DMS53 (cell line): ENCODE results near the gene UGDH.
A peak's percentile ranks its signal among the peaks of the same experiment; 100 is the strongest.
"Not testable (repeated sequence)": the region's sequence is repeated elsewhere in the genome, so short reads cannot be mapped to it uniquely, and the experiment has no call there.

Source experiments
- DNase-seq: peaks from one replicate; lab custom pipeline; 2025; lab: John Stamatoyannopoulos, UW

The UGDH gene

GRCh38 chr4:39527296-39528060, at the start of gene UGDH:
Gene UGDH (minus strand): TSS chr4:39527439. CDS start chr4:39521512, 5,927 bp downstream.
- DNase-seq: peak; percentile 100

DNA sequence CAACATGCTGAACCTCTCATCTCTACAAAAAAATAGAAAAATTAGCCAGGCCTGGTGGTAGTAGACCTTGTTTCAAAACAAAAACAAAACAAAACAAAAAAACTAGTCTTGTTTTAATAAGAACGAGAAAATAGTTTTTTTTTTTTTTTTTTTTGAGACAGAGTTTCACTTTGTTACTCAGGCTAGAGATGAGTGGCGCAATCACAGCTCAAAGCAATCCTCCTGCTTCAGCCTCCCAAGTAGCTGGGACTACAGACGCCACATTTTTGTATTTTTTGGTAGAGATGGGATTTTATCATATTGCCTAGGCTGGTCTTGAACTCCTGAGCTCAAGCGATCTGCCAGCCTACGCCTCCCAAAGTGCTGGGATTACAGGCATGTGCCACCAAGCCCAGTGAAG, 47.7 kb upstream of the UGDH start:
- no peak for DNase-seq

GRCh38 chr4:39571504-39571903, 44.3 kb upstream of the UGDH start:
- no peak for DNase-seq

- DNase-seq: no peak
Measured at GRCh38 chr4:39571054-39571453, 43.8 kb upstream of the UGDH start.

- DNase-seq: no peak
Measured at GRCh38 chr4:39569209-39569608, 42.0 kb upstream of the UGDH start.

DNA sequence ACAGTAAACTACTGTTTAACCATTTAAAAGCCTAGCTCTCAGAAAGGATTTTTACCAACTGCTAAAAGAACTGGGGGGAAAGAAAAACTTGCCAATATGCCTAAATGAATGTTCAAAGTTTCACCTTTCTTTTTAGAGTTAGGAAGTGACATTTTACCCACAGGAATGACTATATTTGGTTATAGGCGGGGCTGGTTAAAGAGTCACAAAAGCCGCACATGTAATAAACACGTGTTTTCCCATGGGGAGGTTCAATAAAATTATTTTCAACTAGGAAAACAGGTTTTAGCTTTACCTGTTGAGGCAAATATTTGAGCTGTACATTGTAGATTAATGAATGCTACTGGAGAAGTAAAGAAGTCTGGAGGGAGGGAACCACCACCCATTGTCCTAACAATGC, 41.6 kb upstream of the UGDH start:
- no peak for DNase-seq

GRCh38 chr4:39565878-39566600, 38.8 kb upstream of the UGDH start:
- no peak for DNase-seq

DNA sequence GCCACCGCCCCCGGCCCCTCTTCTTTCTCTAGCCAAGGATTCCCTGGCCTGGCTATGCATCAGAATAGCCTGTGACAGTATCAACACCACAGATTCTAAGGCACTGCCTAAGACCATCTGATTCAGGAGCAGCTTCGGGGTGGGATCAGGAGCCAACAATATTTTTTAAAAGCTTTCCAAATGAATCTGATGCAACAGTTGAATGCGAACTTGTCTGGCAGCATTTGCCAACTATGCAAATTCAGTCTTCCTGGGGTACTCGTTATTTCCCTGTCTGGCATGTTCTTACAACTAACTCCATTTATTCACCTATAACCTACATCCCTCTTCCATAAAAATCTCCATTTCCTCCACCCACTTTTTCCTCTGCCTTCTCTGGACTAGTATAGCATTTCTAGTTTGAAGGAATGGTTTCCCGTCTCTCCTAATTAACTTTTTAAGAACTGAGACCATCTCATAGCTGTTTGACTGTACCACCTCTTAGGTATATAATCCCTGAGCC, 36.2 kb upstream of the UGDH start:
- no peak for DNase-seq

GRCh38 chr4:39562792-39563191, 35.6 kb upstream of the UGDH start:
- DNase-seq: no peak

- DNase-seq: no peak
Measured at GRCh38 chr4:39559626-39560025, 32.4 kb upstream of the UGDH start.

DNA sequence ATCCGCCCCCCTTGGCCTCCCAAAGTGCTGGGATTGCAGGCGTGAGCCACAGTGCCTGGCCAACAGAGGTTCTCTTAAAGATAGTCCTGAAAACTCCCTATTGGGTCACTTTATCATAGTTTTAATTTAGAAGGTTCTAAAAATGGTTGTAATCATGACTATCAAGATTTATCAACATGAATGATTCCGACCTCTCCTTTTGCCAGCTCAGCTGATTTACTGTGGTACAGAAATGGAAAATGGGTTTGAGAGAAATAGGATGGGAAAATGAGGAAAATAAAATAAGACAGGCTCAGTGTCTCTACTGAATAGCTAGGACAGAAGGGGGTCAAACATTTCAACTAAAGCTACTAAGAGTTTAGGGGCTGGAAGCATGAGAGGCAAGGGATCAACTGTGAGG, 28.2 kb upstream of the UGDH start:
- no peak for DNase-seq

DNA sequence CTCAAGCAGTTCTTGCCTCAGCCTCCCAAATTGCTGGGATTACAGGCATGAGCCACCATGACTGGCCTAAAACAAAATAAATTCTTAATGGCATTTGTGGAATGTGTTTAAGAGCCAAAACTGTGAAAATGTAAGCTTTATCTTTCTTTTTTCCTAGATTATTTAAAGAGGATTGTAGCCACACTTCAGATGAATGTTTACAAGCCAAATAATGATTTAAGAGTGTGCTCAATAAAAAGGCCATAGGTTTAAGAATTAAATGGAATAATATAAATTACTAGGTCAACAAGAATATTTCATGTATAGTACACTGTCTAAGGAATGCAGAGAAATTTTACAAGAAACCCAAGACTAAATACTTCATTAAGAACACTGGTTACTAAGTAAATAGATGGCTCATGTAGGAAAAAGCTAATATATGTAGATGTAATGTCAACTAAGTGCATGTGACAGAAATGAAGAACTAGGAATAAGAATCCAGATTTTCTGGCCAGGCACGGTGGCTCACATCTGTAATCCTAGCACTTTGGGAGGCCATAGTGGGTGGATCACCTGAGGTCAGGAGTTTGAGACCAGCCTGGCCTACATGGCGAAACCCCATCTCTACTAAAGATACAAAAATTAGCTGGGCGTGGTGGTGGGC, 21.3 kb upstream of the UGDH start:
- DNase-seq: no peak

- no peak for DNase-seq
Measured at GRCh38 chr4:39544580-39545315, 17.5 kb upstream of the UGDH start.

- DNase-seq: not testable (repeated sequence)
Measured at GRCh38 chr4:39544080-39544479, 16.8 kb upstream of the UGDH start.

DNA sequence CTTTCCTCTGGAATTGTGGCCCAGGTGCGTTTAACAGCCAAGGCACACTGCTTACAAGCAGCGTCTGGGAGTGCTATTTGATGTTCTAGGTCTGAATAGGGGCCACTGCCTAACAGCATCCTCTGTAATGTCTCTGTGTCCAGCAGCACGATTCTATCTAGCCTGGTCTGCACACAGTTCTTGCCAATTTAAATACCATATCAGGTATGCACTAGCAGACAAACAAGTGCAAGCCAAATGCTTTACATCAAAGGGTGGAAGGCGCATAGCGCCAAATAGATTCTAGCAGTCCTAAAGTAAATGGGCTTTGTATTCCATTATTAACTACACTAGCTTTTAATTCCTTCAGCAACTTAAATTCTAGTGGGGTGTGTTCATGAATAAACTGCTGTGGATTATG, 15.8 kb upstream of the UGDH start:
- DNase-seq: no peak

DNA sequence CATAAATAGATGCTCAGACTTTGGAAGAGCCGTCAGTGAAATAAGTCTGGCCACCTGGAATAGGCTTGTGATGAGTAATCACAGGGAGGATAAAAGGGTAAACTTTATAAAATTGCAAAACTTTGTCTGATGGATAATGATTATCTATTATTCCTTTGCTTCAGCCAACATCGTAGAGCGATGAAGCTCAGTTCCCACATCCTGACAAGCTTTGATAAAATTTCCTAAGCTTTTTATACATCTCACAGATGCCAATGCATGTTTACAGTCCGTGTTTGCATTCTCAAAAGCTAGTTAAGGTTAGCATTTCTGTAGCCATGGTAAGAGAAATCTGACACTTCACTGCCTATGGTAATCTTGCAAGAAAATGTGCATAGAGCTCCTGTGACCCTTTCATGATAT, 15.4 kb upstream of the UGDH start:
- DNase-seq: no peak

- DNase-seq: no peak
Measured at GRCh38 chr4:39541987-39542610, 14.9 kb upstream of the UGDH start.

- DNase-seq: peak; percentile 53
Measured at GRCh38 chr4:39539089-39539611, 11.9 kb upstream of the UGDH start.

- DNase-seq: no peak
Measured at GRCh38 chr4:39533541-39533940, 6.3 kb upstream of the UGDH start.

DNA sequence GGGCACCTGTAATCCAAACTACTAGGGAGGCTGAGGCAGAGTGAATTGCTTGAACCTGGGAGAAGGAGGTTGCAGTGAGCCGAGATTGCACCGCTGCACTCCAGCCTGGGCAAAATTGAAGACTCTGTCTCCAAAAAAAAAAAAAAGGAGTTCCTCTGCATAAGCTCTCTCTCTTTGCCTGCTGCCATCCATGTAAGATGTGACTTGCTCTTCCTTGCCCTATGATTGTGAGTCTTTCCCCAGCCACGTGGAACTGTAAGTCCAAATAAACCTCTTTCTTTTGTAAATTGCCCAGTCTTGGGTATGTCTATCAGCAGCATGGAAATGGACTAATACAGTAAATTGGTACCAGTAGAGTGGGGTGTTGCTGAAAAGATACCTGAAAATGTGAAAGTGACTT, 5.0 kb upstream of the UGDH start:
- not testable (repeated sequence) for DNase-seq

- DNase-seq: no peak
Measured at GRCh38 chr4:39530682-39531081, 3.4 kb upstream of the UGDH start.
